ENCODE results near the gene WARS2. TPM values are rescaled to one million over a fixed set of nuclear protein-coding genes. Genes with fewer than 3 reads are reported as not detected.

WARS2 gene
- polyA plus RNA-seq, 2 of the 4 experiments (the other 2 are of a cell fraction) = 5.9 to 7.9 TPM

- Histone ChIP-seq H3K4me1 (no peaks in the 10 kb centered on the region), H3K4me2 (no peak overlapping the region)
These were observed 7.2 kb upstream of the WARS2 start for GRCh38 chr1:119147661-119148090.

More at GRCh38 chr1:119147661-119148090, 7.2 kb upstream of the WARS2 start:
- H3K9me3 ChIP-seq = no peaks in the 10 kb centered on the region
- 91% methylated on average over 4 of the region's 4 CpGs for WGBS (ENCODE audit: missing lambda C conversion rate)
- no peak overlapping the region for H3K4me3 ChIP-seq
- CTCF ChIA-PET = no interaction called here
- TF ChIP-seq TP53 (CRISPR knock-in tag; IDR thresholded peaks at IDR 0.05) = no peak
- no peak for TF ChIP-seq FOXS1 (CRISPR knock-in tag; IDR thresholded peaks at IDR 0.05)
- TF ChIP-seq RFX5 (IDR thresholded peaks at IDR 0.05) = no peak
- TF ChIP-seq, protein P1, sequence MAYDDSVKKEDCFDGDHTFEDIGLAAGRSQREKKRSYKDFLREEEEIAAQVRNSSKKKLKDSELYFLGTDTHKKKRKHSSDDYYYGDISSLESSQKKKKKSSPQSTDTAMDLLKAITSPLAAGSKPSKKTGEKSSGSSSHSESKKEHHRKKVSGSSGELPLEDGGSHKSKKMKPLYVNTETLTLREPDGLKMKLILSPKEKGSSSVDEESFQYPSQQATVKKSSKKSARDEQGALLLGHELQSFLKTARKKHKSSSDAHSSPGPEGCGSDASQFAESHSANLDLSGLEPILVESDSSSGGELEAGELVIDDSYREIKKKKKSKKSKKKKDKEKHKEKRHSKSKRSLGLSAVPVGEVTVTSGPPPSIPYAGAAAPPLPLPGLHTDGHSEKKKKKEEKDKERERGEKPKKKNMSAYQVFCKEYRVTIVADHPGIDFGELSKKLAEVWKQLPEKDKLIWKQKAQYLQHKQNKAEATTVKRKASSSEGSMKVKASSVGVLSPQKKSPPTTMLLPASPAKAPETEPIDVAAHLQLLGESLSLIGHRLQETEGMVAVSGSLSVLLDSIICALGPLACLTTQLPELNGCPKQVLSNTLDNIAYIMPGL (CRISPR knock-in tag; IDR thresholded peaks at IDR 0.05; ENCODE audit: borderline replicate concordance) = no peak
- no peak for TF ChIP-seq JUNB (IDR thresholded peaks at IDR 0.05)
- no peak for TF ChIP-seq CEBPB (IDR thresholded peaks at IDR 0.05)
- TF ChIP-seq, protein P2, sequence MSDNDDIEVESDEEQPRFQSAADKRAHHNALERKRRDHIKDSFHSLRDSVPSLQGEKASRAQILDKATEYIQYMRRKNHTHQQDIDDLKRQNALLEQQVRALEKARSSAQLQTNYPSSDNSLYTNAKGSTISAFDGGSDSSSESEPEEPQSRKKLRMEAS (IDR thresholded peaks at IDR 0.05) = no peak
- TF ChIP-seq ZFP36 (IDR thresholded peaks at IDR 0.05; ENCODE audit: borderline replicate concordance, partially characterized antibody) = no peak
- TF ChIP-seq HOXB5 (CRISPR knock-in tag; IDR thresholded peaks at IDR 0.05) = no peak
- TF ChIP-seq SMC3 (IDR thresholded peaks at IDR 0.05) = no peak
- no peak for TF ChIP-seq CBX2 (IDR thresholded peaks at IDR 0.05; ENCODE audit: borderline replicate concordance, low read depth)
- no peak for TF ChIP-seq RNF2 (IDR thresholded peaks at IDR 0.05; ENCODE audit: borderline replicate concordance, low read depth)
- TF ChIP-seq, protein P3, sequence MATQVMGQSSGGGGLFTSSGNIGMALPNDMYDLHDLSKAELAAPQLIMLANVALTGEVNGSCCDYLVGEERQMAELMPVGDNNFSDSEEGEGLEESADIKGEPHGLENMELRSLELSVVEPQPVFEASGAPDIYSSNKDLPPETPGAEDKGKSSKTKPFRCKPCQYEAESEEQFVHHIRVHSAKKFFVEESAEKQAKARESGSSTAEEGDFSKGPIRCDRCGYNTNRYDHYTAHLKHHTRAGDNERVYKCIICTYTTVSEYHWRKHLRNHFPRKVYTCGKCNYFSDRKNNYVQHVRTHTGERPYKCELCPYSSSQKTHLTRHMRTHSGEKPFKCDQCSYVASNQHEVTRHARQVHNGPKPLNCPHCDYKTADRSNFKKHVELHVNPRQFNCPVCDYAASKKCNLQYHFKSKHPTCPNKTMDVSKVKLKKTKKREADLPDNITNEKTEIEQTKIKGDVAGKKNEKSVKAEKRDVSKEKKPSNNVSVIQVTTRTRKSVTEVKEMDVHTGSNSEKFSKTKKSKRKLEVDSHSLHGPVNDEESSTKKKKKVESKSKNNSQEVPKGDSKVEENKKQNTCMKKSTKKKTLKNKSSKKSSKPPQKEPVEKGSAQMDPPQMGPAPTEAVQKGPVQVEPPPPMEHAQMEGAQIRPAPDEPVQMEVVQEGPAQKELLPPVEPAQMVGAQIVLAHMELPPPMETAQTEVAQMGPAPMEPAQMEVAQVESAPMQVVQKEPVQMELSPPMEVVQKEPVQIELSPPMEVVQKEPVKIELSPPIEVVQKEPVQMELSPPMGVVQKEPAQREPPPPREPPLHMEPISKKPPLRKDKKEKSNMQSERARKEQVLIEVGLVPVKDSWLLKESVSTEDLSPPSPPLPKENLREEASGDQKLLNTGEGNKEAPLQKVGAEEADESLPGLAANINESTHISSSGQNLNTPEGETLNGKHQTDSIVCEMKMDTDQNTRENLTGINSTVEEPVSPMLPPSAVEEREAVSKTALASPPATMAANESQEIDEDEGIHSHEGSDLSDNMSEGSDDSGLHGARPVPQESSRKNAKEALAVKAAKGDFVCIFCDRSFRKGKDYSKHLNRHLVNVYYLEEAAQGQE (IDR thresholded peaks at IDR 0.05) = no peak
- no peak for TF ChIP-seq BCL3 (IDR thresholded peaks at IDR 0.05)
- TF ChIP-seq ELK1 (IDR thresholded peaks at IDR 0.05; ENCODE audit: low read depth, low read length) = no peak
- no peak for TF ChIP-seq NR3C1 (IDR thresholded peaks at IDR 0.05)
- TF ChIP-seq, protein P4, sequence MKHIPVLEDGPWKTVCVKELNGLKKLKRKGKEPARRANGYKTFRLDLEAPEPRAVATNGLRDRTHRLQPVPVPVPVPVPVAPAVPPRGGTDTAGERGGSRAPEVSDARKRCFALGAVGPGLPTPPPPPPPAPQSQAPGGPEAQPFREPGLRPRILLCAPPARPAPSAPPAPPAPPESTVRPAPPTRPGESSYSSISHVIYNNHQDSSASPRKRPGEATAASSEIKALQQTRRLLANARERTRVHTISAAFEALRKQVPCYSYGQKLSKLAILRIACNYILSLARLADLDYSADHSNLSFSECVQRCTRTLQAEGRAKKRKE (CRISPR knock-in tag; IDR thresholded peaks at IDR 0.05; ENCODE audit: low read depth) = no peak
- TF ChIP-seq RAD21 (conservative IDR thresholded peaks at IDR 0.05 in 1 of 2, IDR thresholded peaks at IDR 0.05 in 1 of 2) = no peak
- no peak for TF ChIP-seq ESRRA (IDR thresholded peaks at IDR 0.05; ENCODE audit: borderline replicate concordance, low read length)
- no peak overlapping the region for H3K27ac ChIP-seq
- ATAC-seq (no peak), DNase-seq (ENCODE audit: low read depth in 1 of 2, low spot score in 1 of 2) (no peak), FAIRE-seq (no peak)
- POLR2A ChIA-PET = no interaction called here
